Activated CD8-positive, alpha-beta T cell treated with anti-CD3 and anti-CD28 coated beads for 36 hours (primary cell): Measurements from ENCODE around the gene KAT2A. TPM values are rescaled to one million over a fixed set of nuclear protein-coding genes. Genes with fewer than 3 reads are reported as not detected.

Source experiments
- ATAC-seq: fragments of 200-7000 bp; cut with Tn5 transposase; one replicate; pipeline ENCODE4 v1.10.0; 2021; ENCODE audit warnings: mild to moderate bottlenecking, moderate library complexity
- CTCF ChIA-PET: fragments of 350-600 bp; sonication (Branson Sonifier 250); formaldehyde crosslinking; loops from one replicate; lab custom pipeline; 2021; ENCODE audit warnings: antibody characterized with exemption; lab: Charles Lee
- POLR2A ChIA-PET: fragments of 350-600 bp; sonication (Branson Sonifier 250); formaldehyde crosslinking; loops from one replicate; lab custom pipeline; 2021; ENCODE audit warnings: antibody characterized with exemption; lab: Charles Lee
- DNase-seq: peaks from one replicate; pipeline ENCODE4 v3.0.0-alpha.2; 2020
- H3K27ac Mint-ChIP-seq: one replicate; pipeline ENCODE4 v1.8.0; 2021; ENCODE audit warnings: mild to moderate bottlenecking, mixed read lengths
- H3K27me3 Mint-ChIP-seq: one replicate; pipeline ENCODE4 v1.8.0; 2021; ENCODE audit warnings: mixed read lengths
- H3K36me3 Mint-ChIP-seq: one replicate; pipeline ENCODE4 v1.8.0; 2021; ENCODE audit warnings: low read depth, mixed read lengths
- H3K4me1 Mint-ChIP-seq: one replicate; pipeline ENCODE4 v1.8.0; 2021; ENCODE audit warnings: low read depth, mixed read lengths
- H3K4me3 Mint-ChIP-seq: one replicate; pipeline ENCODE4 v1.8.0; 2021; ENCODE audit warnings: mild to moderate bottlenecking, moderate library complexity, mixed read lengths
- H3K9me3 Mint-ChIP-seq: one replicate; pipeline ENCODE4 v1.8.0; 2021; ENCODE audit warnings: mixed read lengths
- intact Hi-C: fragments of 100-400 bp; cut with micrococcal nuclease; formaldehyde crosslinking; loops from one replicate; pipeline ENCODE4 v1.10.0; 2022
- total RNA-seq, 2 experiments: library from RNA; stranded (reverse); gene quantifications; one replicate each; pipeline ENCODE4 v1.2.3, GENCODE V29; 2021
- TF ChIP-seq, protein P1 (sequence below): fragments of 200-600 bp; IDR thresholded peaks from one replicate; pipeline ENCODE4 v1.8.0; 2022; ENCODE audit warnings: antibody characterized with exemption, mild to moderate bottlenecking

Gene KAT2A
- total RNA-seq, 2 experiments from 2014 or later: 49.2 to 50.2 TPM

- DNase-seq (no peak), ATAC-seq (no peak)
- H3K9me3 Mint-ChIP-seq: no peaks in the 10 kb centered on the region
- TF ChIP-seq, protein P1, sequence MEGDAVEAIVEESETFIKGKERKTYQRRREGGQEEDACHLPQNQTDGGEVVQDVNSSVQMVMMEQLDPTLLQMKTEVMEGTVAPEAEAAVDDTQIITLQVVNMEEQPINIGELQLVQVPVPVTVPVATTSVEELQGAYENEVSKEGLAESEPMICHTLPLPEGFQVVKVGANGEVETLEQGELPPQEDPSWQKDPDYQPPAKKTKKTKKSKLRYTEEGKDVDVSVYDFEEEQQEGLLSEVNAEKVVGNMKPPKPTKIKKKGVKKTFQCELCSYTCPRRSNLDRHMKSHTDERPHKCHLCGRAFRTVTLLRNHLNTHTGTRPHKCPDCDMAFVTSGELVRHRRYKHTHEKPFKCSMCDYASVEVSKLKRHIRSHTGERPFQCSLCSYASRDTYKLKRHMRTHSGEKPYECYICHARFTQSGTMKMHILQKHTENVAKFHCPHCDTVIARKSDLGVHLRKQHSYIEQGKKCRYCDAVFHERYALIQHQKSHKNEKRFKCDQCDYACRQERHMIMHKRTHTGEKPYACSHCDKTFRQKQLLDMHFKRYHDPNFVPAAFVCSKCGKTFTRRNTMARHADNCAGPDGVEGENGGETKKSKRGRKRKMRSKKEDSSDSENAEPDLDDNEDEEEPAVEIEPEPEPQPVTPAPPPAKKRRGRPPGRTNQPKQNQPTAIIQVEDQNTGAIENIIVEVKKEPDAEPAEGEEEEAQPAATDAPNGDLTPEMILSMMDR: no peak
- peaks cover 50% of the 10 kb centered on the region for H3K36me3 Mint-ChIP-seq
- H3K27me3 Mint-ChIP-seq: no peaks in the 10 kb centered on the region
- ChIA-PET CTCF (interaction anchor here (0.7 to 14.3 kb wide), 20 partner anchors 11 to 187 kb away, joined by 3 to 110 read pairs (median 4); partner anchors contain the start of genes DNAJC7, KCNH4, NKIRAS2 and ODAD4), POLR2A (interaction anchor here (0.7 to 1.8 kb wide), 4 partner anchors 9 to 52 kb away, joined by 3 to 4 read pairs (median 3); no protein-coding TSS in a partner anchor)
- intact Hi-C loops: loop anchor here (2.0 to 5.0 kb wide), 2 partner anchors 51 to 155 kb away; no protein-coding TSS in a partner anchor
- H3K27ac Mint-ChIP-seq: no peak overlapping the region
- peaks cover 34% of the 10 kb centered on the region for H3K4me1 Mint-ChIP-seq
- no peak overlapping the region for H3K4me3 Mint-ChIP-seq
These were observed 3.6 kb downstream of the KAT2A start for GRCh38 chr17:42117397-42118125.

DNA sequence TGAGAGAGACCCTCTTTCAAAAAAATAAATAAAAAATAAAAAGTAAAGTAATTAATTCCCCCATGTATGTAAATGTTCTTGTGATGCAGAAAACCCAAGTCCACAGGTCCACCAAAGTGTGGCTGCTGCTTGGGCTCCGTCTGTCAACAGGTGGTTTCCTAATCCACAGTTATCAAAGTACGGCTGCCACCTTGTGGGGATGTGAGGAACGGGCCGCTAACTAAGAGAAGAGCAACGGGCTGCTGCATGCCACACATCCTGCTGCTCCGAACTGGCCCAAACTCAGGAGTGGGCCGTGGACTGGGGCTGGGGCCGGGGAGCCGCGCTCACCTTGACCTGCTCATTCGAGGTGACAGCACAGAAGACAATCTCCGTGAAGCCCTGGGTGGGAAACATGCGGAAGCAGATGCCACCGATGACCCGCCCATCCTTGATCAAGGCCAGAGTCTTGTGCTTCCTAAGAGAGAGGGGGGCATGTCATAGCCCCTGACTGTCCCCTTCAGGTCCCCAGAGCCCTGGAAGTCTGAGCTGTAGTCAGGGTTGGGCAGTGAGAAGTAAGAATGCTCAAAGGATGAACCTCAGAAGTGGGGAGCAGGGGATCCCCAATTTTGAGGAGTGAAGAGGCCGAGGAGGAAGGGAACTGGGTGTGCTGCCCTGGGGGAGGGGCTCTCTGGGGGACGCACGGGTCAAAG is 4.3 kb downstream of the KAT2A start:
- ChIA-PET CTCF (interaction anchor here (1.0 to 14.3 kb wide), 12 partner anchors 10 to 186 kb away, joined by 3 to 110 read pairs (median 4); partner anchors contain the start of genes DNAJC7, NKIRAS2 and ODAD4), POLR2A (interaction anchor here (1.7 kb wide), 1 partner anchor 40 kb away, joined by 3 read pairs; no protein-coding TSS in a partner anchor)
- Mint-ChIP-seq H3K4me1 (peaks cover 36% of the 10 kb centered on the region), H3K27ac (no peak overlapping the region), H3K27me3 (no peaks in the 10 kb centered on the region), H3K36me3 (peaks cover 50% of the 10 kb centered on the region), H3K4me3 (no peak overlapping the region), H3K9me3 (no peaks in the 10 kb centered on the region)
- DNase-seq (peak; percentile 93), ATAC-seq (peak; percentile 35)
- TF ChIP-seq, protein P1: peak; percentile 90
- intact Hi-C loops: loop anchor here (2.0 to 5.0 kb wide), 2 partner anchors 50 to 155 kb away; no protein-coding TSS in a partner anchor

DNA sequence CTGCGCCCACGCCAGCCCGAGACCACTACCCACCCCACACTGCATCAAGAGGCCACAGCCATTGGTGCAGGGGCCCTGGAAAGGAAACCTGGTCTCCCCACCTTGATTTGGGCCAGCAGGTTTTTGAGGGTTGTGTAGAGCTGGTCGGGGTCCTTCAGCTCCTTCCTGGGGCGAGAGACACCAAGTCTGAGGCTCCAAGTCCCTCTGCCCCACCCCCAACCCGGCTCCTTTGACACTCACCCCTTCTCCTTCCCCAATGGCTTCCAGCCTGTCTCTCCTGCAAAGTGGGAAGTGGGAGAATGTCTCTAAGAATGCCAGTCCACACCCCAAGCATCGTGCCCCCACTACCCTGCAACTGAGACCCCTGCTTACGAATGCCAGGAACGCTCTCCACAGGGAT is 7.0 kb downstream of the KAT2A start:
- CTCF ChIA-PET: interaction anchor here (1.0 to 14.3 kb wide), 9 partner anchors 16 to 292 kb away, joined by 3 to 110 read pairs (median 4); partner anchors contain the start of genes CNP, DNAJC7 and NKIRAS2
- POLR2A ChIA-PET: interaction anchor here (1.0 to 4.1 kb wide), 7 partner anchors 9 to 148 kb away, joined by 3 to 36 read pairs (median 7); partner anchors contain the start of genes CNP, DNAJC7, NKIRAS2 and ZNF385C
- Mint-ChIP-seq H3K36me3 (peaks cover 44% of the 10 kb centered on the region), H3K27me3 (no peaks in the 10 kb centered on the region), H3K9me3 (no peaks in the 10 kb centered on the region), H3K4me3 (no peak overlapping the region), H3K27ac (peak overlapping the region; percentile 72), H3K4me1 (peaks cover 30% of the 10 kb centered on the region)
- ATAC-seq (no peak), DNase-seq (no peak)
- TF ChIP-seq, protein P1: no peak
- intact Hi-C loops: loop anchor here (5.0 kb wide), 1 partner anchor 92 kb away; the partner anchor contains the start of gene NKIRAS2

DNA sequence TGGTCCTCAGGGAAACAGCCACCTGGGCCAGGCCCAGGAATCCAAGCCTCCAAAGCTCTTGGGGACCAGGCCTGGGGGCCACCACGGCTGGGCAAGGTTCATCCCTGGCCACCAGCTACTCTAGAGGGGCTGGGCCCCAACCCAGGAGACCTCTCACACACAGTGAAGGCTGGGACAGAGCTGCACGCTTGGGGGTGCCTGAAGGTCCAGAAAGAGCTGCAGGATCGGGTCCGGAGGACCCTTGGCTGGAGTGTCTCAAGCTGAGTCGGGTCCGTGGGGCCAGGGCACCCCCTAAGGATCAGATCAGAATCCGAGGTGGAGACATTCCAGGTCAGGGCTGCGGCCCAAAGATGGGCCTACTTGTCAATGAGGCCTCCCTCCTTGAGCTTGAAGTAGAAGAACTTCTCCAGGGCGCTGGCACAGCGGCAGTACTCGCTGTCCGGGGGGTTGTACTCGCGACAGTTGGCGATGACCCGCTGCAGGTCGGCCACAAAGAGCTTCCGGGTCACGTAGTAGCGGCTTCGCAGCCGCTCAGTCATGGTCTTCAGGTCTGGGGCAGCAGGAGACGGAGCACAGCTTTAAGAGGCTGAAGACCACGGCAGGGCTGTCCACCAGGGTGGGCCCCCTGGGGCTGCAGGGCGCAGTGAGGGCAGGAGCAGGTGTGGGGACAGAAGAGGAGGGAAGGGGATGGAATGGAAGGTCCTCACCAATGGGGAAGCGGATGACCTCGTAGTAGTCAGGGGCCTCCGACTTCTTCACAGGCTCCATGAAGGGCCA is 7.7 kb downstream of the KAT2A start:
- Mint-ChIP-seq H3K4me1 (peaks cover 24% of the 10 kb centered on the region), H3K9me3 (no peaks in the 10 kb centered on the region), H3K4me3 (no peak overlapping the region), H3K27me3 (no peaks in the 10 kb centered on the region), H3K36me3 (peaks cover 38% of the 10 kb centered on the region), H3K27ac (peak overlapping the region; percentile 92)
- DNase-seq (no peak), ATAC-seq (no peak)
- intact Hi-C loops: loop anchor here (5.0 kb wide), 1 partner anchor 91 kb away; the partner anchor contains the start of gene NKIRAS2
- TF ChIP-seq, protein P1: no peak
- CTCF ChIA-PET: interaction anchor here (0.6 to 14.3 kb wide), 14 partner anchors 15 to 293 kb away, joined by 3 to 110 read pairs (median 4); partner anchors contain the start of genes CNP, DNAJC7, NKIRAS2 and ZNF385C
- POLR2A ChIA-PET: interaction anchor here (1.0 to 4.1 kb wide), 12 partner anchors 8 to 147 kb away, joined by 3 to 36 read pairs (median 5); partner anchors contain the start of genes CNP, DNAJC7, HSPB9 and NKIRAS2
